HepG2 (cell line): Measurements from ENCODE around the gene ATP8A2. TPM values are rescaled to one million over a fixed set of nuclear protein-coding genes. Genes with fewer than 3 reads are reported as not detected.

ENCODE experiments used
- ATAC-seq: fragments of 200-7000 bp; cut with Tn5 transposase; 3 replicates; pipeline ENCODE4 v1.9.1; 2020; ENCODE audit warnings: mild to moderate bottlenecking, moderate library complexity
- BruUV-seq: library from RNA; stranded (reverse); fragments of 400-500 nt; replicated peaks from 2 replicates; lab custom pipeline; 2021; lab: Mats Ljungman, UMichigan
- CTCF ChIA-PET: fragments of 300-600 bp; formaldehyde crosslinking; extraction: SDS; loops from one replicate; lab custom pipeline; 2021; ENCODE audit warnings: low total read pairs, inconsistent platforms, low intra/inter-chr PET ratio; lab: Yijun Ruan, JAX
- POLR2A ChIA-PET: fragments of 350-600 bp; sonication (Branson Sonifier 250); formaldehyde crosslinking; loops from one replicate; lab custom pipeline; 2020; ENCODE audit warnings: antibody characterized with exemption, inconsistent platforms; lab: Yijun Ruan, JAX
- DNase-seq: peaks from one replicate; pipeline ENCODE4 v3.0.0-alpha.2; 2015; ENCODE audit warnings: low spot score
- FAIRE-seq: peaks from 3 replicates; lab custom pipeline; 2011; peaks lifted over from hg19 to GRCh38; lab: Jason Lieb, UNC
- H2AFZ ChIP-seq: one replicate; pipeline ENCODE4 v1.6.1; 2011; ENCODE audit warnings: low read length, inconsistent platforms
- H3K27ac ChIP-seq: fragments of 300-600 bp; 3 replicates; pipeline ENCODE4 v1.8.0; 2011; ENCODE audit warnings: mixed run types, mild to moderate bottlenecking, mixed read lengths, low read length, inconsistent platforms; ENCODE audit not compliant: insufficient read depth; ENCODE audit errors: extremely low read length
- H3K27me3 ChIP-seq, 2 experiments: fragments of 200-600 bp in 1 of 2; 2 replicates in 1 of 2; 3 replicates in 1 of 2; pipeline versions ENCODE4 v1.6.0 to v1.8.0; 2011; ENCODE audit warnings: low read length in 2 of 2, mild to moderate bottlenecking in 2 of 2, moderate library complexity in 2 of 2, inconsistent platforms in 1 of 2; ENCODE audit not compliant: insufficient read depth in 2 of 2, control insufficient read depth in 1 of 2
- H3K36me3 ChIP-seq, 2 experiments: fragments of 200-600 bp in 1 of 2; replicated peaks in 1 of 2; 2 replicates in 1 of 2; 3 replicates in 1 of 2; pipeline versions ENCODE4 v1.5.1 to v1.8.0; 2011; ENCODE audit warnings: low read length in 2 of 2, inconsistent platforms in 1 of 2; ENCODE audit not compliant: insufficient read depth in 2 of 2, control insufficient read depth in 1 of 2
- H3K4me1 ChIP-seq: 2 replicates; pipeline ENCODE4 v1.5.1; 2012; ENCODE audit warnings: low read length, inconsistent platforms; ENCODE audit not compliant: insufficient read depth
- H3K4me2 ChIP-seq: 2 replicates; pipeline ENCODE4 v1.6.0; 2011; ENCODE audit warnings: low read depth, low read length, inconsistent platforms
- H3K4me3 ChIP-seq, 3 experiments: fragments of 200-600 bp in 1 of 3; sonication (generic), shearing (Covaris generic) in 1 of 3; replicated peaks in 1 of 3; 2 replicates each; pipeline ENCODE4 v1.5.1; 2011 to 2016; ENCODE audit warnings: low read length in 3 of 3, inconsistent platforms in 2 of 3, low read depth in 2 of 3, mild to moderate bottlenecking in 2 of 3, control low read depth in 1 of 3, mixed read lengths in 1 of 3; ENCODE audit not compliant: insufficient read depth in 1 of 3
- H3K79me2 ChIP-seq: one replicate; pipeline ENCODE4 v1.6.1; 2011; ENCODE audit warnings: low read length, inconsistent platforms; ENCODE audit not compliant: insufficient read depth
- H3K9ac ChIP-seq: 2 replicates; pipeline ENCODE4 v1.6.0; 2011; ENCODE audit warnings: mild to moderate bottlenecking, low read depth, low read length, inconsistent platforms; ENCODE audit not compliant: insufficient read depth
- H3K9me3 ChIP-seq: 2 replicates; pipeline ENCODE4 v1.5.1; 2012; ENCODE audit warnings: mild to moderate bottlenecking, low read length
- H4K20me1 ChIP-seq: 2 replicates; pipeline ENCODE4 v1.6.0; 2011; ENCODE audit warnings: inconsistent platforms, mild to moderate bottlenecking, low read length, moderate library complexity; ENCODE audit not compliant: insufficient read depth
- BCL3 ChIP-seq: sonication (generic); formaldehyde crosslinking; IDR thresholded peaks from 2 replicates; pipeline ENCODE4 v1.5.1; 2020; ENCODE audit warnings: mild to moderate bottlenecking, missing genetic modification reagents, moderate library complexity
- BRF2 ChIP-seq: sonication (generic); formaldehyde crosslinking; IDR thresholded peaks from 2 replicates; pipeline ENCODE4 v1.8.1; 2022; ENCODE audit warnings: mild to moderate bottlenecking, missing genetic modification reagents
- CHD4 ChIP-seq: fragments of 200-600 bp; sonication (generic); IDR thresholded peaks from 2 replicates; pipeline ENCODE4 v1.7.0; 2017; ENCODE audit warnings: mild to moderate bottlenecking, low read length, borderline replicate concordance
- EP300 ChIP-seq, 3 experiments: sonication (generic) in 1 of 3; formaldehyde crosslinking in 1 of 3; IDR thresholded peaks; 2 replicates each; pipeline versions ENCODE4 v1.5.1 to v1.6.1; 2011 to 2020; ENCODE audit warnings: low read depth in 2 of 3, low read length in 2 of 3, borderline replicate concordance in 1 of 3, improper control_type of control experiment in 1 of 3, mild to moderate bottlenecking in 1 of 3, missing genetic modification reagents in 1 of 3, moderate library complexity in 1 of 3
- FOXC1 ChIP-seq: sonication (generic); formaldehyde crosslinking; IDR thresholded peaks from 2 replicates; pipeline ENCODE4 v1.8.0; 2022; ENCODE audit warnings: mild to moderate bottlenecking, missing genetic modification reagents, borderline replicate concordance
- KIAA2018 ChIP-seq: sonication (generic); formaldehyde crosslinking; IDR thresholded peaks from 2 replicates; pipeline ENCODE4 v1.5.0; 2020; ENCODE audit warnings: mild to moderate bottlenecking, missing genetic modification reagents, borderline replicate concordance
- MIER3 ChIP-seq: IDR thresholded peaks from 2 replicates; pipeline ENCODE4 v1.6.1; 2016; ENCODE audit warnings: missing compliant biosample characterization, borderline replicate concordance
- NFYC ChIP-seq: IDR thresholded peaks from 2 replicates; pipeline ENCODE4 v1.6.1; 2016; ENCODE audit warnings: missing genetic modification reagents, missing compliant biosample characterization
- SKI ChIP-seq: fragments of 450-650 bp; IDR thresholded peaks from one replicate; pipeline ENCODE4 v1.6.1; 2018; ENCODE audit warnings: mild to moderate bottlenecking; ENCODE audit not compliant: partially characterized antibody
- THAP11 ChIP-seq: IDR thresholded peaks from 2 replicates; pipeline ENCODE4 v1.6.1; 2016; ENCODE audit warnings: missing biosample characterization, missing genetic modification reagents
- ZNF235 ChIP-seq: sonication (generic); formaldehyde crosslinking; IDR thresholded peaks from 2 replicates; pipeline ENCODE4 v1.8.1; 2023; ENCODE audit warnings: mild to moderate bottlenecking, missing genetic modification reagents, borderline replicate concordance
- ZNF292 ChIP-seq: sonication (generic); formaldehyde crosslinking; IDR thresholded peaks from 2 replicates; pipeline ENCODE4 v1.8.1; 2022; ENCODE audit warnings: mild to moderate bottlenecking, low read depth, missing genetic modification reagents, borderline replicate concordance
- WGBS: methylation state at CpG from one replicate; pipeline ENCODE4 v1.1.6; 2017; ENCODE audit warnings: low lambda C conversion rate; 5-methylcytosine and 5-hydroxymethylcytosine counted together
- in situ Hi-C: cut with HindIII; loops from 2 replicates; pipeline ENCODE4 v1.10.0; 2017; ENCODE audit warnings: low pct_unique_long_range_greater_than_20kb; ENCODE audit not compliant: extremely low pct_ligation_motif_present
- intact Hi-C: fragments of 100-400 bp; cut with micrococcal nuclease; formaldehyde crosslinking; loops from one replicate; pipeline ENCODE4 v1.10.0; 2022; ENCODE audit not compliant: unreplicated experiment
- polyA plus RNA-seq, 8 experiments: library from polyadenylated mRNA; depleted of rRNA in 3 of 8; stranded (reverse) in 7 of 8; unstranded in 1 of 8; fragments of >200 nt; fragmentation: Illumina TruSeq in 4 of 8; extraction: Trizol in 4 of 8; gene quantifications; 2 replicates each; pipeline versions ENCODE4 v1.2.1 to v1.2.3, GENCODE V29; 2011 to 2016; ENCODE audit warnings: low read depth in 4 of 8, missing spikeins in 1 of 8, mixed read lengths in 1 of 8; ENCODE audit not compliant: insufficient read depth in 1 of 8
- total RNA-seq, 5 experiments: library from RNA; depleted of rRNA; stranded (reverse); fragments of >200 nt; fragmentation: Illumina TruSeq; extraction: Trizol; gene quantifications; 2 replicates each; pipeline ENCODE4 v1.2.3, GENCODE V29; 2016; ENCODE audit warnings: low read depth in 1 of 5

The ATP8A2 gene
- total and polyA plus RNA-seq, 2 of the 13 experiments (the other 11 are each of a cell fraction or from before 2014, with no cell fraction given), result 0.09 TPM; not detected in 1

GRCh38 chr13:26011996-26012821 lies 640.4 kb downstream of the ATP8A2 start:
- no peaks in the 10 kb centered on the region for H3K4me1 ChIP-seq
- no peak overlapping the region for H3K4me3 ChIP-seq
- CTCF ChIA-PET, result no interaction called here
- H3K9me3 ChIP-seq, result no peaks in the 10 kb centered on the region
- no peaks in the 10 kb centered on the region for H3K36me3 ChIP-seq
- peaks cover 0 to 5% of the 10 kb centered on the region in 2 experiments; a peak in 2 of 5 replicates for H3K27me3 ChIP-seq
- POLR2A ChIA-PET, result no interaction called here
- no peaks in the 10 kb centered on the region for H3K79me2 ChIP-seq
- in situ Hi-C loops, result no loop called here
- H3K4me2 ChIP-seq, result no peak overlapping the region
- intact Hi-C loops, result no loop called here
- no peaks in the 10 kb centered on the region for H4K20me1 ChIP-seq
- no peak for FAIRE-seq
- 51% methylated on average over 29 of the region's 53 CpGs for WGBS
- H3K27ac ChIP-seq, result no peak overlapping the region
- H3K9ac ChIP-seq, result no peak overlapping the region
- ATAC-seq, result no peak
- no peak overlapping the region for H2AFZ ChIP-seq
- DNase-seq, result no peak
- no TSS peak for BruUV-seq
- TF ChIP-seq MIER3 (CRISPR knock-in tag) (no peak), ZNF235 (CRISPR knock-in tag) (no peak), BRF2 (no peak), BCL3 (CRISPR knock-in tag) (no peak), KIAA2018 (CRISPR knock-in tag) (no peak), ZNF292 (no peak), SKI (no peak), NFYC (CRISPR knock-in tag) (no peak), THAP11 (CRISPR knock-in tag) (no peak), FOXC1 (CRISPR knock-in tag) (no peak), CHD4 (no peak), EP300 (IDR thresholded peaks at IDR 0.05; ENCODE audit: low read depth in 2 of 2, low read length in 2 of 2) (no peak), EP300 (CRISPR knock-in tag; IDR thresholded peaks at IDR 0.05; ENCODE audit: borderline replicate concordance) (no peak)
